GM18909 (cell line): ENCODE measurements around the gene HSPBAP1.

Experiments used
- ATAC-seq: cut with Tn5 transposase; IDR thresholded peaks from one replicate; pipeline ENCODE4 v1.9.1; 2021; ENCODE audit warnings: mild to moderate bottlenecking; ENCODE audit not compliant: unreplicated experiment, poor library complexity

The HSPBAP1 gene

GRCh38 chr3:122793568-122794416 lies at the start of gene HSPBAP1:
Gene HSPBAP1, minus strand, starts transcription at chr3:122793831. Its CDS starts 151 bp downstream, at chr3:122793680.
- peak; percentile 65 for ATAC-seq

GRCh38 chr3:122835590-122835989 lies 42.0 kb upstream of the HSPBAP1 start:
- ATAC-seq = no peak

- no peak for ATAC-seq
Measured at GRCh38 chr3:122828281-122828680, 34.6 kb upstream of the HSPBAP1 start.

GRCh38 chr3:122826278-122826677 lies 32.6 kb upstream of the HSPBAP1 start:
- no peak for ATAC-seq

- ATAC-seq = no peak
Measured at GRCh38 chr3:122825460-122825859, 31.8 kb upstream of the HSPBAP1 start.

GRCh38 chr3:122824465-122825381 lies 31.1 kb upstream of the HSPBAP1 start:
- ATAC-seq = no peak

GRCh38 chr3:122816587-122816986 lies 23.0 kb upstream of the HSPBAP1 start:
- ATAC-seq = no peak

- no peak for ATAC-seq
Measured at GRCh38 chr3:122810734-122811133, 17.1 kb upstream of the HSPBAP1 start.

- ATAC-seq = no peak
Measured at GRCh38 chr3:122803977-122804376, 10.3 kb upstream of the HSPBAP1 start.

- ATAC-seq = no peak
Measured at GRCh38 chr3:122802323-122802722, 8.7 kb upstream of the HSPBAP1 start.

GRCh38 chr3:122800706-122801237 lies 7.1 kb upstream of the HSPBAP1 start:
- ATAC-seq = no peak

GRCh38 chr3:122800031-122800430 lies 6.4 kb upstream of the HSPBAP1 start:
- ATAC-seq = no peak

- ATAC-seq = no peak
Measured at GRCh38 chr3:122799322-122799721, 5.7 kb upstream of the HSPBAP1 start.

- no peak for ATAC-seq
Measured at GRCh38 chr3:122797291-122797690, 3.7 kb upstream of the HSPBAP1 start.

- no peak for ATAC-seq
Measured at GRCh38 chr3:122795674-122796195, 2.1 kb upstream of the HSPBAP1 start.

- peak; percentile 74 for ATAC-seq
Measured at GRCh38 chr3:122794779-122795673, 1.4 kb upstream of the HSPBAP1 start, which contains the start of gene SLC49A4. Gene SLC49A4, plus strand, starts transcription at chr3:122795069. Its CDS starts 124 bp downstream, at chr3:122795193.

GRCh38 chr3:122794483-122794778 lies 800 bp upstream of the HSPBAP1 start:
- no peak for ATAC-seq

- ATAC-seq = no peak
Measured at GRCh38 chr3:122789585-122790273, 3.9 kb downstream of the HSPBAP1 start.

GRCh38 chr3:122787872-122788271 lies 5.8 kb downstream of the HSPBAP1 start:
- ATAC-seq = no peak
